ENCODE results near the gene TTC4. TPM values are rescaled to one million over a fixed set of nuclear protein-coding genes. Genes with fewer than 3 reads are reported as not detected.

Gene TTC4, protein sequence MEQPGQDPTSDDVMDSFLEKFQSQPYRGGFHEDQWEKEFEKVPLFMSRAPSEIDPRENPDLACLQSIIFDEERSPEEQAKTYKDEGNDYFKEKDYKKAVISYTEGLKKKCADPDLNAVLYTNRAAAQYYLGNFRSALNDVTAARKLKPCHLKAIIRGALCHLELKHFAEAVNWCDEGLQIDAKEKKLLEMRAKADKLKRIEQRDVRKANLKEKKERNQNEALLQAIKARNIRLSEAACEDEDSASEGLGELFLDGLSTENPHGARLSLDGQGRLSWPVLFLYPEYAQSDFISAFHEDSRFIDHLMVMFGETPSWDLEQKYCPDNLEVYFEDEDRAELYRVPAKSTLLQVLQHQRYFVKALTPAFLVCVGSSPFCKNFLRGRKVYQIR
- total RNA-seq, result 15.1 TPM

DNA sequence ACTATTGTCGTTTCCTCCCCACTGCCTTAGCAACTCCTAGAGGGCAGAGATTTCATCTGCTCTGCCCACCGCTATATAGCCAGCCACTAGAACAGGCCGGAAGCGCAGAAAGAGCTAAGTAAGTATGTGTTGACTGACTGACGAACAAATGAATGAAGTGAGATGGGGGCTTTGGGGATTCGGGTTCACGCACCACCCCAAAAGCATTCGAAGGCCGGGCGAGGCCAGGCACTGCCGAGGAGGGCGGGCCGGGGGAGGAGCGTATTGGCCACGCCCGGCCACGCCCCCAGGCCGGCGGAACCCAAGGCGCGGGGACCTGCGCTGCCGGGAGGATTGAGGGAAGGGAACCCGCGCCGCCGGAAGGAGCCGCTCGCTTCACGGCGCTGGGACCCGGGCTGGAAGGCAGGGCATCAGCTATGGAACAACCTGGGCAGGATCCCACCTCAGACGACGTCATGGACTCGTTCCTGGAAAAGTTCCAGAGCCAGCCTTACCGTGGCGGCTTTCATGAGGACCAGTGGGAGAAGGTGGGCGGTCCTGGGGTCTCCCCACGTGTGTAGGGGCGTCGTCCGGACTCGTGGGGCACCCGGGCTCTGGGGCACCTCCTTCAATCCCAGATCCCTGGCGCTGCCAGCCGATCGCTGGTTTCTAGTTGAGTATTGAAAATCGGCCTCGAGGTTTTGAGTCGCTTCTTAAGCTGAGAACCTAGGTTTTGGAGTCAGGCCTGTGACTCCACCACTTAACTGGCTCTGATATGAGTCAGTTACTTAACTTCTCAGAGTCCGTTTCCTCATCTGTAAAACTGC is at the start of gene TTC4:
TTC4 (plus strand) TSS at position 369 of the 806 bp plus-strand sequence; CDS start at position 417, 48 bp downstream.
- ATAC-seq, result peak; percentile 96

DNA sequence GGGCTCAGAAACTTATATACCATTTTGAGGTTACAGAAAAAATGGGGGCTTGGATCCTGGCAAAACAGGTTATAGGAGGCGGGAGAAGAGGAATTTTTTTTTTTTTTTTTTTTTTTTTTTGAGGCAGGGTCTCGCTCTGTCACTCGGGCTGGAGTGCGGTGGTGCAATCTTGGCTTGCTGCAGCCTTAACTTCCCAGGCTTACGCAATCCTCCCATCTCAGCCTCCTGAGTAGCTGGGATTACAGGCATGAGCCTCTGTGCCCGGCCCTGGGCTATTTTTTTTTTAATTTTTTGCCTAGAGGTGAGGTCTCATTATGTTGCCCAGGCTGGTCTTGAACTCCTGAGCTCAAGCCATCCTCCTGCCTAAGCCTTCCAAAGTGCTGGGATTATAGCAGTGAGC is 49.3 kb upstream of the TTC4 start:
- ATAC-seq, result no peak

DNA sequence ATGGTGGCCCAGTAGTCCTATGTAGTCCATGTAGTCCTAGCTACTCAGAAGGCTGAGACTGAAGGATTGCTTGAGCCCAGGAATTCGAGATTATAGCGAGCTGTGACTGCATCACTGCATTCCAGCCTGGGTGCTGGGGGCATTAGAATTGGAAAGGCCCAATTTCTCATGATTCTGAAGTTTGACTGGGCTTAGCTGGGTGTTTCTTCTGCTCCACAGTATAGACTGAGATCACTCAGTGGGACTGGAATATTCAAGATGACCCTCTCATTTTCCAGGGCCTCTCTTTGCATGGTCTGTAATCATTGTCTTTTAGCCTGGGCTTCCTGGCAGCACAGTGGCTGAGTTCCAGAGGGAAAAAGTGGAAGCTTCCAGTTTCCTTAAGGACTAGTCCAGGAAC is 47.9 kb upstream of the TTC4 start:
- ATAC-seq, result no peak

DNA sequence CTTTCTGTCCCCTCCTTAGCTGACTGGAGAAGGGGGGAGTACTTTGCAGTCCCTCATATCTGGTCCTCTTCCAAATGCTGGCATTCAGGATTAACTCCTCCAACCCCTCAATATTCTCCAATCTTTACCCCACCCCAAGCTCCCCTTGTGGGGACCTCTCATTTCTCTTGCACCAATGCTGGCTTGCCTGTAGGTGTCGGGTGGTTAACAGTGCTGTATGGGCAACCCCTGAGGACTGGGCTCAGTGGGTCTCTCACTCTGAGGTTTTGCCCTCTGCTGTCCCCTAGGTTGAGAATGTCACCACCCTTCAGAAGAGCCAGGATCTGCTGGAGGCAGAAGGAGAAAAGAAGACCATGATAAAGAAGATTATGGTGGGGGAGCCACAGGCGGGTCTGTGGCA is 47.1 kb upstream of the TTC4 start:
- ATAC-seq, result no peak

DNA sequence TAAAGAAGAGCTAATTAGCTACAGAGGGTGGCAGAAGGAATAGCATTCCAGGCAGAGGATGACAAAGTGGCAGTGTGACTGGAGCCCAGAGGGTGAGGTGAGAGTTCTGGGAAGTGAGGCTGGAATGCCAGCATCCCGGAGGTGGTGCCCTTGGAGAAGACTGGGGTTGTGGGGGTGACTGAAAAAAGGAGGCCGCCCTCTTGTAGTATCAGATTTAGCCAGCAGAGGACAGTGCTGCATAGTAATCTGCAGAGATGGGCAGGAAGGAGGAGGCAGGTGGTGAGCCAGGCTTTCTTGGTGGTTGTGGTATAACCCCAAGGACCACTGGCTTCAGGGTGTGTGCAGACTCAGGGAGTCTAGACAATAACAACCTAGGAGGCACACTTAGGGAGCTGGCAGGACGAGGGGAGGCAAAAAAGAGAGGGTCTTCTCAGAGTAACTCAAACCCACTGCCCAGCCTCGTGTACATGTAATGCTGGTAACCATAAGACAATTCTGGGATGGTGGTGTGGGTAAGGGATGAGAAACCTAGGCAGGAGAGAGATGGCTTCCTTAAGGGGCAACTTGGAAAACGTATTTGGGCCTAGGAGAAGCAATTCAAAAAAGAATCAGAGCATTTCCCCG is 43.6 kb upstream of the TTC4 start:
- ATAC-seq, result peak; percentile 87

DNA sequence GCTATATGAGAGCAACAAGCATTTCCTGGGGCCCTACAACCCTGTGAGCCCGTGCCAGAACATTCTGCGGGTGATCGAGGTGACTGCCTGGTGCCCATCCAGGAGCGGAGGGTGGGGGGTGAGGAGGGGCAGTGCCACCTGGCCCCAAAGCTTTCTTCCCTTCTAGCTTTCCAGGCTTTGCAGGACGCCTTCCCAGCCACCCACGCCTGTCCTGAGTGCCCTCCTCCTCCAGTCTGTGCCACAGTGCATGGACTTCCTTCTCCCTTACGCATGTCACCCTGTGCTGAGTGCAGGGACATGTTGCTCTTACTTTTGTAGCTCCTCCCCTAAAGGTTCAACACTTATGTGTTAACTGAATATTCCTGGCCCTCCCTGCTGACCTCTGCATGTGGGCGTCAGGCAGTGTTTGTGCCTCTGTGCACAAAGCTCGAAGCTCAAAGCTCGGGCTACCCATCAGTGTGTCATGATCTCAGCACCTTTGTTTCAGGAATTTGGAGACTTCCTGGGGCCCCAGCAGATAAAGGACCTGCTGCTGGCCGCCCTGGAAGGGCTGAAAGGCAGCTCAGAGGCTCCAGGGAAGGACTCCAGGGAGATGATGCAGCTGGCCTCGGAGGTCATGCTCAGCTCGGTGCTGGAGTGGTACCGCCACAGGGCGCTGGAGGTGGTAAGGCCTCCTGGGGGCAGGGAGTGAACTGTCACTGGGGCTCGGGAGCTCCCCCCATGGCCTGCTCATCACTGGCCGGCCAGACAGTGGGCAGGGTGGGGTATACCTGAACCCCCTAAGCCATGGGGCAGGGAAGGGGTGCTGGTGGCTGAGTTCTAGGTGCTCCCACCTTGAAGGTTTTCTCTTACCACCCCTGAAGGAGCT is 36.7 kb upstream of the TTC4 start:
- ATAC-seq, result peak; percentile 29

DNA sequence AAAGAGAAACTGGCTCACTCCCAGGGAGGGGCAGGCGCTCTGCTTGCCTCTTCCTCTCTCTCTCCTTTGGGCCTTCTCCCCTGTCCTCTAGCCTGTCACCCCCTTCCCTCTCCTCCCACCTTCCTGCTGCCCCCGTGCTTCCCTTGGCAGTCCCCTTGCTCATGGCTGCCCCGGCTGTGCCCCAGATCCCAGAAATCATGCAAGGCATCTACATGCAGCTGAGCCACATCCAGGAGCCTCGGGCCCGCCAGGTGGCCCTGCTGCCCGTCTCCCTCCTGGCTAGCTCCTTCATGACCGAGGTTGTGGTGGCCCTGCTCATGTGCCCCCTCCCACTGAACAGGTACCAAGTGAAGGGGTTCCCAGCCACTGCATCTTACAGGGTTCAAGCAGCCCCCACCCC is 36.0 kb upstream of the TTC4 start:
- no peak for ATAC-seq

DNA sequence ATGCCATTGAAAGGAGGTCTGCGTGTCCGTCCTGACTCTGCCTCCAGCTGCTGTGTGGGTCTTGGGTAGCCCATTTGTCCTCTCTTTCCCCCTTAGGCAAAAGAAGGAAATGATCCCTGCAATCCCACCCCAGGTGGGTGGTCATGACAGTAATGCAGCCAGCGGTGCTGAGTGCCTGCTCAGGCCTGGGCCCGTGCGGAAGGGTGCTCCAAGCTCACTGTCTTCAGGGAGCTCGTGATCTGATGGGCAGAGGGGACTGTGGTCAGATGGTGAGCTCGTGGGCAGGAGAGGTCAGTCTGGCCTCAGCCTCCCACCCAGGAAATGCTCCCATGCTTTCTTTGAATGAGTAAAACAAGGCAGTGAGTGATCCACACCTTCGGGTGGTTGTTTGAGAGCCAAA is 35.3 kb upstream of the TTC4 start:
- ATAC-seq, result no peak

DNA sequence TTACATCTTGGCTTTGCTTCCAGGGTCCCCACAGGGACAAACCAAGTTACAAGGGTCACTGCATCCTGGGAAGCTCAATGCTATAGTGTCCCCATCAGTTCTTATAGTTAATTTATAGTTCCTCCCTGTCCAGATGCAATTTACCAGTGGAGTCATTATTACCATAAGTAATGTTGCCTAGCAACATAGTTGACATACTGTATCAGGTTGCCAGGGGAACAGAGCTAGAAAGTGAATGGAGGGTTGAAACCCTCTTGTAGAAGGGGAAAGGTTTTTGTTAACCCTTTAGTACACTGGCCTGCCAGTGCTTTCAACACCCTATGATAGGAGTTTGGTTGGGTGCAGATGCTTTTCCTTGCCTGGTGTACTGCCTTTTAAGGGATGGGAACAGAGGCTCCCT is 34.3 kb upstream of the TTC4 start:
- ATAC-seq, result no peak

DNA sequence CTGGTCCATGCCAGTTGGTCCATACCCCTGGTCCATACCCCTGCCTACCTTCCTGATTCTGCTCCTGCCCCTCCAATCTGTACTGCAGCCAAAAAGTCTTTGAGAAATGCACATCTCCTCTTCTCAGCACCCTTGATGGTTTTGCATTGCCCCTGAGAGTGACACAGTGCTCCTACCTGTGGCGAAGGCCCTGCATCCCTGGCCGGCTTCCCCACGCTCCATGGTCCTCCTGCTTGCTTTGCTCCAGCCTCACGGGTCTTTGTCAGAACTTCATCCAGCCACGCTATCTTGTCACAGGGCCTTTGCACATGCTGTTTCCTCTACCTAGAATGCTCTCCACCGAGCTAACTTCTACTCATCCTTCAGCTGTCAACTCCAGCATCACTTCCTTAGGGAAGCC is 32.2 kb upstream of the TTC4 start:
- no peak for ATAC-seq

DNA sequence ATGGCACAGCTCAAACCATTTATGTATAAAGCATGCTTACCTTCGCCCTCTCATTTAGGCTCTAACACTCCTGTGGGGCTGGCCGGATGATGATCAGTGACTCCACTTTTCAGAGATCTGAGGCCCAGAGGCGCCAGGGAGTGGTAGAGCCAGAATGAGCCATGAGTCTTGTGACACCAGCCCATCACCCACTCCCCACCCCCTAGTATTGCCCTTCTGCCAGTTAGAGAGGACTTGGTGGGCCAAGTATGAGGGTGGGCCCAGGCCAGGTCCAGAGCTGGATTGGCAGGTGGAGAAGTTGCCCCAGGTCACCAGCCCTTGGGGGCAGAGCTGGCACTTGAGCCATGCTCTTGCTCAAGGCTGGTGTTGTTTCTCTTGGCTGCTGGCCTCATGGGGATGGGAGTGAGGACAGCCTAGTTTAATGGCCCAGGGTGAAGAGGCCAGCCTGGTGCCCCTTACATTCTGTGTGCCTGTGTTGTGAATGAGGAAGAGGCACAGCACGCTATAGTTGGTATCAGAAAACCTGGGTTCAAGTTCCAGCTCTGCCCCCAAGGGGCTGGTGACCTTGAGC is 30.2 kb upstream of the TTC4 start:
- no peak for ATAC-seq

DNA sequence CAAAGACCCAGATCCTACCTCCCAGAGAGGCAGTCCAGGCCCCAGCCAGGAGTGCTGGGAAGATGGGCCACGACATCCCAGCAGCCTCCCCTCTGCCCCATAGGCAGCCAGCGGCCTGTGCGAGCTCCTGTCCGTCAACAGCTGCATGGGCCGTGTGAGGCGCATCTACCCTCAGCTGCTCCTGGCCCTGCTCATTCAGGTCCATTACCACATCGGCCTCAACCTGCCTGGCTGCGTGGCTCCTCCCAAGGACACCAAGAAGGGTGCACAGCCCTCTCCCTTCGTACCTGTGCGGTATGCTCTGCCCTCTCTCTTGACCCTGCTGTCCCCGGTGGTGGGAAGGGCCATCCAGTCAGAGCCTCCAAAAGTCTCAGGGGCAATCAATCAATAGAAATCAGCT is 29.5 kb upstream of the TTC4 start:
- peak; percentile 22 for ATAC-seq

DNA sequence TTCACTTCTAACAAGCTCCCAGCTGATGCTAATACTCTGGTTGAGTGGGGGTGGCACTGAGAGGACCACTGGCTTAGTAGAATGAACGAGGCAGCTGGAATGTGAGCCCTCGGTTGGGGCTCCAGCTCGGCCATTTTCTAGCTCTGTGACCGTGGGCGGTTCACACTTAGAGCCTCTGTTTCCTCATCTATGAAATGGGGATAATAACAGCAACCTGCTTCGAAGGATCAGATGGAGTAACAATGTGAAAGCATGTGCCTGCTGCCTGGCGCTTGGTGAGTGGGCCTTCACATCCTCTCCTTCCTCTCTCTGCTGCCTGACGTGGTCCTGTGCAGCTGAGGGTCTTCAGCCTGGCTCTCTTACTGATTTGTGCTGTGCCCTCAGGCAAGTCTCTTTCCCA is 20.9 kb upstream of the TTC4 start:
- ATAC-seq, result no peak

DNA sequence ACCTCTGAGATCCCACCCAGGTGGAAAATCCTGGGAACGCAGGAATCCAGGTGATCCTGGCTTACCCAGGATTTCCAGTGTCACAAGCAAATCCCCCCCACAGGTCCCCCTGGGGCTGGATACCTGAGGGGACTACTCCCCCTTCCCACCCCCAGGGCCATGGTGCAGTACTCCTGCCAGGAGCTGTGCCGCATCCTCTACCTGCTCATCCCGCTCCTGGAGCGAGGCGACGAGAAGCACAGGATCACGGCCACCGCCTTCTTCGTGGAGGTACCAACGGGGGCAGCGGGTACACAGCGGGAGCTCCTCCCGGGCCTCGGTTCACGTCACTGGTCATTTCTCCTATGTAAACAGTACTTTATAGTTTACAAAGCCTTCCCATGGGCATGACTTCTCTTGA is 20.4 kb upstream of the TTC4 start:
- ATAC-seq, result no peak

DNA sequence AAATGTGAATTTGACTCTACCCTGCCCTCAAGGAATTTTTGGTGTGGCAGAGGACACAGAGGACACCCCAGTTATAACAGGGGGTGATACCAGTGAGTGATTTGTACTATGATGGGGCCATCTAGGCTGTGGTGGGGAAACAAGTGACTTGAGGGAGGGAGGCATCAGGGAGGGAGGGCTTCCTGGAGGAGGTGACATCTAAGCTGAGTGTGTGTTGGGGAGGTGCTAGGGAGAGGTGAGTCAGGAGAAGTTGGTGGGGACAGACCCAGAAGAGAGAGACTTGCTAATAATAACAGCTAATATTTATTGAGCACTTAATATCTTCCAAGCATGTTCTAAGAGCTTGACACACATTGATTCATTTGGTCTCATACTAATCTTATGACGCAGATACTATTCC is 19.9 kb upstream of the TTC4 start:
- ATAC-seq, result no peak

DNA sequence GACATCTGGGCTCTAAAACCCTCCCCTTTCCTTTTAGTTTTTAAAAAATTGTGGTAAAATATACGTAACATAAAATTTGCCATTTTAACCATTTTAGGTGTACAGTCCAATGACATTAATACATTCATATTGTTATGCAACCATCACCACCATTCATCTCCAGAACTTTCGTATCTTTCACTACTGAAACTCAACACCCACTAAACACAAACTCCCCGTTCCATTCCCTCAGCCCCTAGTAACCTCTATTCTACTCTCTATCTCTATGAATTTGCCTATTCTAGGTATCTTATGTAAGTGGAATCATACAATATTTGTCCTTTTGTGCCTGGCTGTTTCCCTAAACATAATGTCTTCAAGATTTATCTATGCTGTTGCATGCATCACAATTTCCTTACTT is 19.4 kb upstream of the TTC4 start:
- no peak for ATAC-seq

DNA sequence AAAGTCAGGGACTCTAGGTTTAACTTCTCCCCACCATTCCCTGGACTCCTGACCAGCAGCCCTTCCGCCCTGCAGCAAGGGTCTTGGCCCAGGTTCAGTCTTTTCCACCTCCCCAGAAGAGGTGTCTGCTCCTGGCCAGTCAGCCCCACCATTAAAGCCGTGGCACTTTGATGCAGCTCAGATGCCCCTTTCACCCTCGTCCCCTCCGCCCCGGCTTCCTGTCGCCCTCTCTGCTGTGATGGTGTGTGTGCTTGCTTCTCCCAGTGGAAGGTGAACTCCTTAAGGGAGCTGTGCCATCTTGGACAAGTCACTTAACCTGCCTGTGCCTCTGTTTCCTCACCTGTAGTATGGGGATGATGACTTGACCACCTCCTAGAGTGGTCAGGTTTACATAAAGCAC is 17.8 kb upstream of the TTC4 start:
- no peak for ATAC-seq

DNA sequence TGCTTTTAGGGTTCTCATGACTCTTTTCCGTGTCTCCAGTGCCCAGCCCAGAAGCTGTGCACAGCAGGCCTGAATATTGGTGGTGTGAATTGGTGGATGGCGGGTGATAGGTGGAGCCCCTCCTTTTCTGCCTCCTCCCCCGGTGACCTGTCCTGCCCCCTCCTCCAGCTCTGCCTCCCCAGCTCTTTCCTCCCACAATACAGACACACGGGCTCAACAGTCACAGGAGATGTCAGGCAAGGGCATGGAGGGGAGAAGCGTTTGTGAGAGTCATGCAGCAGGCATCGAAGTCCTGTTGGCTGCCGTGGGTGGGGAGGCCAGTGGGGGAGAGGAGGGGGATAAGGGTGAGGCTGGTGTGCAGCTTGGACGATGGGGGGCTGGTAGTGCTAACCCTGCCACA is 17.3 kb upstream of the TTC4 start:
- no peak for ATAC-seq

DNA sequence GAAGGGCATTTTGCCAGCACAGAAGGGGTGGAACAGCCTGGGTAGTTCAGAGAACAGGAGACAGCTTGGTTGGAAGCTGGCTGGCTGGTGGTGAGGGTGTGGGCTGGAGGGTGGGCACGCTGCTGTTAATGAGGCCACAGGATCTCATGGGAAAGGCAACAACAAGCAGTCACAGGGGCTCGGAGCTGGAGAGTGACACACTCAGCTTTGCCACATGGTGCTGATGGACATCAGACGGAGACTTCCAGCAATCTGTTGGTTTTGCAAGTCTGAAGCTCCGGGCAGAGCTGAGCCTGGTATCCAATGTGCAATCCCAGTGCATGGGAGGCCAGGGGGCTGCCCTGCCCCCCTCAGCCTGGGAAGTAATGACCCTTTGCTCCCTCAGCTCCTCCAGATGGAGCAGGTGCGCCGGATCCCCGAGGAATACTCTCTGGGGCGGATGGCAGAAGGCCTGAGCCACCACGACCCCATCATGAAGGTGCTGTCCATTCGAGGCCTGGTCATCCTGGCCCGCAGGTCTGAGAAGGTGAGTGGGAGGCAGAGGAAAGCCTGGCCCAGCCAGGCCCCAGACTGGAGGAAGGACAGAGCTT is 15.6 kb upstream of the TTC4 start:
- ATAC-seq, result no peak

DNA sequence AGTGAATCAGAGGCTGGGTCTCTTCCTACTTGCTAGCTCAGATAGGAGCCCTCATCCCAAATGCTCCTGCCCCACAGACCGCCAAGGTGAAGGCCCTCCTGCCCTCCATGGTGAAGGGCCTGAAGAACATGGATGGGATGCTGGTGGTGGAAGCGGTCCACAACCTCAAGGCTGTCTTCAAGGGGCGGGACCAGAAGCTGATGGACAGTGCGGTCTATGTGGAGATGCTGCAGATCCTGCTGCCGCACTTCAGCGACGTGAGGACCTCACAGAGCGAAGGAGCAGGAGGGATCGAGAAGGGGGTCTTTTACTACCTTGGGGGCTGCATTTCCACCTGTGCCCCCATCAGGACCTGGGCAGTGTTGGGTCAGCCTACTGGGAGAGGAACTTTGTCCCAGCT is 14.6 kb upstream of the TTC4 start:
- ATAC-seq, result no peak

DNA sequence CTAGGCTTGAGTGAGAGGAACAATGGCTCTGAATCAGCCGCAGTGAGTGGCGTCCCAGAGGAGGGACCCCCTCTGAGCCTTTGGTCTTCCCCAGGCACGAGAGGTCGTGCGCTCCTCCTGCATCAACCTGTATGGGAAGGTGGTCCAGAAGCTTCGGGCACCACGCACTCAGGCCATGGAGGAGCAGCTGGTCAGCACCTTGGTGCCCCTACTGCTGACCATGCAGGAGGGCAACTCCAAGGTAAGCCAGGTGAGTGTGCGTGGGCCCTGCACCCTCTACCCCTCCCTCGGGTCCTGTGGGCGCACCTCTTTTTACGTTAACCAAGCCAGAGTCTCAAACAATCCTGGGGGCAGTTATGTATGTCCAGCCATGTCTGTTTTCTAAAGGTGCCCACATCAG is 13.7 kb upstream of the TTC4 start:
- ATAC-seq, result no peak

DNA sequence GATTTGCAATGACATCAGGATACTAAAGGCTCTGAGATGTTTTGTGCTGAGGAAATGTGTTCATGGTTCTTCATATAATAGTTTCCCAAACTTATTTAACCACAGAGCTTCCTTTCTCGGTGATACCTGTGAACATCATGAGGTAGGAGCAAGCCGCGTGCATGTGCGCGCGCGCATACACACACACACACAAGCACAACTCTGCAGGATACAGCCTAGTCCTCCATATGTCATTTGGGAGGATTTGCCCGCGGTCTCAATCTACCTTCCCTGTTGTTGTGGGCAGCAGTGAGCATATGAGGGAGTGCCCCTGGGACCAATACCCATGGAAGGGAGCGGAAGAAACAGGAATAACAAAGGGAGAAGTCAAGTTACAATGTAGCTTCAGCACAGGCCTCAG is 12.2 kb upstream of the TTC4 start:
- no peak for ATAC-seq

All from esophagus mucosa (tissue), 1 donor.